ENCODE measurements around the gene MRPL49.

Gene MRPL49

DNA sequence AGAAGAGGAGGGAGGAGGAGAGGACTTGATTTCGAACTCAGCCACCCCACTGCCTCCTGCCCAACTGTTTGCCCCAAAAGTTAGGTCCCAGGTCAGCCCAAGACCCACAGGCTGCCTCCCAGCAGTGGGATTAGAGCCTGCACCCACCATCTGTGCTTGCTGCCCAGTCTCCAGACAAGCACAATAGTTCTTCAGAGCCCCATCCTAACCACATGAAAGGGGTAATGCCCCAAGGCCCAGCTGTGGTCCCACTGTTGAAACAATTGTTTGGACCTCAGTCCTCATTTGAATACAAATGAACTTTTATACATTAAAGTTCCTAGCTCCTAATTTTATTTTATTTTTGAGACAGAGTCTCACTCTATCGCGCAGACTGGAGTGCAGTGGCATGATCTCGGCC, 31.5 kb upstream of the MRPL49 start:
- DNase-seq (ENCODE audit: insufficient read length, low spot score) (no peak), FAIRE-seq (no peak)
- no peak for TF ChIP-seq POLR2A (IDR thresholded peaks at IDR 0.05; ENCODE audit: low read depth, low read length)

DNA sequence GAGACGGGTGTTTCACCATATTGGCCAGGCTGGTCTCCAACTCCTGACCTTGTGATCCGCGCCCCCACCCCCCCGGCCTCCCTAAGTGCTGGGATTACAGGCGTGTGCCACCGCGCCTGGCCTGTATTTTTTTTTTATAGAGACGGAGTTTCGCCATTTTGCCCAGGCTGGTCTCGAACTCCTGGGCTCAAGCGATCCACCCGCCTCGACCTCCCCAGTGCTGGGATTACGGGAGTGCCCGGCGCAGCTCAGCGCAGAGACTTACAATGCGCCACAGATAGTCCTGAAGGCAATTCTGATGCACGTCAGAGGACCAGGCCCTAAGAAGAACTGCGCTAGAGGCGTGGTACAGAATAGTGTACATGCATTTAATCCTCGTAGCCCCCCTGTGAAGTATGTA, 26.7 kb upstream of the MRPL49 start:
- TF ChIP-seq POLR2A (IDR thresholded peaks at IDR 0.05; ENCODE audit: low read depth, low read length) = no peak
- DNase-seq (ENCODE audit: insufficient read length, low spot score) (no peak), FAIRE-seq (no peak)

DNA sequence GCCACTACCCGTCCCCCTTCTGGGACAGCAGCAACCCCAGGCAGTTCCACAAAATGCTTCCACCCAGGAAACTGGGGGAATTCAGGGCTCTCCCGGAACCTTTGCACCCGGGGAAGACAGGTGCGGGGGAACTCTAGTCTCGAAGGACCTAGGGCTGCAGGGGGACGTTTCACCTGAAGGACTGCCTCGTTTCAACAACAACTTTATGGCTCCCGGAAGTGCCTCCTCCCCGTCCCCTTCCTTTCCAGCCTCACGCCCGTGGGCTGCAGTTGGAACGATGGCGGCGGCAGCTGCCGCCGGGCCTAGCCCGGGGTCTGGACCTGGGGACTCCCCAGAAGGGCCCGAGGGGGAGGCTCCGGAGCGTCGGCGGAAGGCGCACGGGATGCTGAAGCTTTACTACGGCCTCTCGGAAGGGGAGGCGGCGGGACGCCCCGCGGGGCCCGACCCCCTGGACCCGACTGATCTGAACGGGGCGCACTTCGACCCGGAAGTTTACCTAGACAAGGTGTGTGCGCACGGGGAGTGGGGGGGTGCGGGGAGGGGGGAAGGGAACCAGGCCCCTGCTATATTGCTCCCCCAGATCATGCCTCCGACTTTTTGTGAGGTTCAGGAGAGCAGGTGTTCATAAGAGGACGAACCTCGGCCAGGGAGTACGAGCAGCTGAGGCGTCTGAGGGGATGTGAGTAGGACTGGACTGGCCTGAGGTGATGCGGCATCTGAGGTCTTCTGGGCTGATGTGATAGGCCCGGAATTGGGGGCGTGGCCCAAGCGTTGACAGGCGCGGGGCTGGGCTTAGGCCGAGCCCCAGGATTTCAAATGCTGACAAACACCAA, 25.9 kb upstream of the MRPL49 start, which contains the start of gene VPS51:
TSS of gene VPS51 (plus strand) at position 241 of the 833 bp plus-strand sequence. CDS start at position 278, 37 bp downstream.
- peak; percentile 95 for TF ChIP-seq POLR2A (IDR thresholded peaks at IDR 0.05; ENCODE audit: low read depth, low read length)
- FAIRE-seq = no peak
- DNase-seq (ENCODE audit: insufficient read length, low spot score) = peak; percentile 97

DNA sequence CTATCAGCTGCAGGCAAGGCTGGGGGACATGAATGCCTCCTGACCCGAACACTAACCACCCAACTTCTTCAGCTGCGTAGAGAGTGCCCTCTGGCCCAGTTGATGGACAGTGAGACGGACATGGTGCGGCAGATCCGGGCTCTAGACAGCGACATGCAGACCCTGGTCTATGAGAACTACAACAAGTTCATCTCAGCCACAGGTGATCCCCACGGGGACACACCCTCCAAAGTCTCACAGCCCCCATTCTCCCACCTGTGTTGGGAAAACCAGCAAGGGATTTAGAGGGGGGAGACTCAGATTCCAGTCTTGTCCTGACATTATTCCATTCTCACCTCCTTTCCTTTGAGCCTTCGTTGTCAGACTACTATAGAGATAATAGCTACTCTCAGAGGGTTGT, 25.2 kb upstream of the MRPL49 start:
- FAIRE-seq (no peak), DNase-seq (ENCODE audit: insufficient read length, low spot score) (no peak)
- no peak for TF ChIP-seq POLR2A (IDR thresholded peaks at IDR 0.05; ENCODE audit: low read depth, low read length)

DNA sequence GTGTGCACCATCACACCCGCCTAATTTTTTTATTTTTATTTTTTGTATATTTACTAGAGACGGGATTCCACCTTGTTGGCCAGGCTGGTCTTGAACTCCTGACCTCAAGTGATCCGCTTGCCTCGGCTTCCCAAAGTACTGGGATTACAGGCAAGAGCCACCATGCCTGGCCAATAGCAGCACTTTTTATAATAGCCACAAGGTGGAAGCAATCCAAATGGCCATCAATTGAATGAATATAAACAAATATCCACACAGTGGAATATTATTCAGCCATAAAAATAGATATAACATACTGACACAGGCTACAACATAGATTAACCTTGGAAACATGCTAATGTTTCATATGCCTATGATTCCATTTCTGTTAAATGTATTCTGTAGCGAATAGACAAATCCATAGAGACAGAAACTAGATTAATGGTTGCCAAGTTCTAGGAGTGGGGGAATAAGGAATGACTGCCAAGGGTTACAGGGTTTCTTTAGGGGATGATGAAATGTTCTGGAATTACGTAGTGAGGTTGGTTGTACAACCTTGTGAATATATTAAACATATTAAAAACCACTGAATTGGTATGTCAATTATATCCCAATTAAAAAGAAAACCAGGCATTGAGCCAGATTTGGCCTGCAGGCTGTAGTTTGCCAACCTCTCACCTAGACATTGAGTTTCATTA, 21.3 kb upstream of the MRPL49 start:
- no peak for DNase-seq (ENCODE audit: insufficient read length, low spot score)
- FAIRE-seq = no peak
- no peak for TF ChIP-seq POLR2A (IDR thresholded peaks at IDR 0.05; ENCODE audit: low read depth, low read length)

DNA sequence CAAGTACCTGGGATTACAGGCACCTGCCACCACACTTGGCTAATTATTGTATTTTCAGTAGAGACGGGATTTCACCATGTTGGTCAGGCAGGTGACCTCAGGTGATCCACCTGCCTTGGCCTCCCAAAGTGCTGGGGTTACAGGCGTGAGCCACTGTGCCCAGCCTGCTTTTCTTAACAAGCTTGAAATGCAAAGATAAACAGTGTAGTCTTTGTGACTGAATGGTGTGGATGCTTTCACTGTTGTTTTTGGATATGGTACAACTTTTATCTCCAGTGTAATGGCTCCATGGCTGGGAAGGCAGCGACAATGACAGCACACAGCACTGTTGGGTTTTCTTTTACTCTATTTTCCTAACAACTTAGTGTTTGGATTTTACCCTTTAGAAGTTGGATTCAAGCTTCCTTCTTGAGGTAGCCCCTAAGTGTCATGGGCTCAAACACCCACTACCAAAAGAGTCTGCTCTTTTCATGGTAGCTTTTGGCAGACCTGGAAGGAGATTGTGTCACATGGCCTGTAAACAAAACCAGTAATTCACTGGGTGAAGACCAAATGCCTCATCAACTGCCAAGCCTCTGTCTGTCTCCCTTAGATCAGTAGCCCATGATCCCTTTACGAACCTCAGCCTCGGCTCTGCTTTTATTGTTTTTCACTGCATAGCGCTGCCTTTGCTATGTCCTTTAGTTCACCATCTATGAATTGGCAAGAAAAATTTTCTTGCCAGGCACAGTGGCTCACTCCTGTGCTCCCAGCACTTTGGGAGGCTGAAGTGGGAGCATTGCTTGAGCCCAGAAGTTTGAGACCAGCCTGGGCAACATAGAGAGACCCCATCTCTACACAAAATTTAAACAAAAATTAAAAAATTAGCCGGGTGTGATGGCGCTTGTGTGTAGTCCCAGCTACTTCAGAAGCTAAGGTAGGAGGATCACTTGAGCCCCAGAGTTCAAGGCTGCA, 19.7 kb upstream of the MRPL49 start:
- TF ChIP-seq POLR2A (IDR thresholded peaks at IDR 0.05; ENCODE audit: low read depth, low read length) = no peak
- DNase-seq (ENCODE audit: insufficient read length, low spot score) (no peak), FAIRE-seq (no peak)

DNA sequence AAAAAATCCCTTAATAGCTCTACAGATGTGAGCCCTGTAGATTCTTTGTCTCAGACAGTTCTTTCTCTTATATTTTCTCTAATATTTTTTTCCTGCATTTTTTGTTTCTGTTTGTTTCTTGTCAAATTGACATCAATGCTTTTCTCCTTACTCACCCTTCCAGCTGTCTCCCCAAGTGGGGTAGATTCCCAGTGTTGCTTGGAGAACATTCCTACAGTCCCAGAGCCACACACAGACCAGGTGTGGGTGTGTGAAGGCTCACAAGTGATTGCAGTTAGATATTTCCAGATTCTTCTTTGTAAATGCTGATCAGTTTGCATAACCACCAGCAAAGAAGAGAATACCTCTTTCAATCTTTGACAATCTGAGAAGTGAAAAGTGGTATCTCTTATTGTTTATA, 18.6 kb upstream of the MRPL49 start:
- DNase-seq (ENCODE audit: insufficient read length, low spot score) (no peak), FAIRE-seq (no peak)
- TF ChIP-seq POLR2A (IDR thresholded peaks at IDR 0.05; ENCODE audit: low read depth, low read length) = no peak

DNA sequence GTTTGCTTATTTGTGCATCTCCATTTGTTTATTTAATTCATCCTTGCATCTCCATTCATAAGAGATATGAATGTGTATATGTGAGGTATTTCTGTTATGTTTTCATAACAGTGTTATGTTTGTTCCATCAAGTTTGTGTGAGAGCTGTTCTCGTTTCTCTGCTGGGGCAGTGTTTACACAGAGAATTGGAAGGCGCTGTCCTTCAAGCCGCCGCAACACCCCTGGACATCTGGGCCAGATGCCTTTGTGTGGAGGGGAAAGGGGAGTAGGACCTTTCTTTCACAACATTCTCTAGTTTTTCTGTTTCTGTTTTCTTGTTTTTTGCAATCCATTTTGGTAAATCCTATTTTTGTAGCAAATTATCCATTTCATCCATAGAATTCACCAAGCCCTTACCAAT, 17.5 kb upstream of the MRPL49 start:
- TF ChIP-seq POLR2A (IDR thresholded peaks at IDR 0.05; ENCODE audit: low read depth, low read length) = no peak
- no peak for FAIRE-seq

DNA sequence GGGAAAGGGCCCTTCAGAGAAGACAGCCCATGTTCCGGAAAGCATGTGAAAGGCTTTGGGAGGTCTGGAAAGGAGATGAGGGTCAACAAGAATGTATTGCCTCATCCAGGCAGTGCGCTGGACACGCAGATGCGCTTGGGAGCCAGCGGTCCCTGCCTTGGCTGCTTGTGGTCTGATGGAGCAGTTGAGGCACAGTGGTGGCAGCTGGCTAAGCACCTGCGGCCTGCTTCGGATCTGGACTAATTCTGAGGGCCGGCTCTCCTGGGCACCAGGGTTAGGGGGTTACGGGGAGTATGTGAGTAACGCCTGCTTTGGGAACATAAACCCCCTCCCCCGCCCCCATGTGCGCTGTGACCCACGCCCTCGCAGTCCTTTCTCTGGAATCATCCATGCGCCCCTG, 15.0 kb upstream of the MRPL49 start:
- no peak for TF ChIP-seq POLR2A (IDR thresholded peaks at IDR 0.05; ENCODE audit: low read depth, low read length)
- FAIRE-seq = no peak
- DNase-seq (ENCODE audit: insufficient read length, low spot score) = no peak

More for the DNA sequence above, 17.5 kb upstream of the MRPL49 start:
- DNase-seq (ENCODE audit: insufficient read length, low spot score) = no peak

DNA sequence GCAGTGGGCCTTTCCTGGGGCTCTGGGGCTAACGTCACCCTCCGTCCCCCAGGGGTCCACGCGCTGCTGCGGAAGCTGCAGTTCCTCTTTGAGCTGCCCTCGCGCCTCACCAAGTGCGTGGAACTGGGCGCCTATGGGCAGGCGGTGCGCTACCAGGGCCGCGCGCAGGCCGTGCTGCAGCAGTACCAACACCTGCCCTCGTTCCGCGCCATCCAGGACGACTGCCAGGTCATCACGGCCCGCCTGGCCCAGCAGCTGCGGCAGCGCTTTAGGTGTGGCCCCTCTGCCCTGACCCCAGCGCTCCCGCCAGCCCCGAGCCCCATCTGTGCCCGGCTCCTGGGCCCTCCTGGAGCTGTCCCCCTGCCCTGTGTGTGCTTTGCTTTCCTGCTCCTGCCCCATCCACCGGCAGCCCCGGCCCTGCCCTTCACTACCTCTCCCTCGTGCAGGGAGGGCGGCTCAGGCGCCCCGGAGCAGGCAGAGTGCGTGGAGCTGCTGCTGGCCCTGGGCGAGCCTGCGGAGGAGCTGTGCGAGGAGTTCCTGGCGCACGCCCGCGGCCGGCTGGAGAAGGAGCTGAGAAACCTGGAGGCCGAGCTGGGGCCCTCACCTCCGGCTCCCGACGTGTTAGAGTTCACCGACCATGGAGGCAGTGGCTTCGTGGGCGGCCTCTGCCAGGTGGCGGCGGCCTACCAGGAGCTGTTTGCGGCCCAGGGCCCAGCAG, 14.2 kb upstream of the MRPL49 start:
- FAIRE-seq (no peak), DNase-seq (ENCODE audit: insufficient read length, low spot score) (no peak)
- no peak for TF ChIP-seq POLR2A (IDR thresholded peaks at IDR 0.05; ENCODE audit: low read depth, low read length)

DNA sequence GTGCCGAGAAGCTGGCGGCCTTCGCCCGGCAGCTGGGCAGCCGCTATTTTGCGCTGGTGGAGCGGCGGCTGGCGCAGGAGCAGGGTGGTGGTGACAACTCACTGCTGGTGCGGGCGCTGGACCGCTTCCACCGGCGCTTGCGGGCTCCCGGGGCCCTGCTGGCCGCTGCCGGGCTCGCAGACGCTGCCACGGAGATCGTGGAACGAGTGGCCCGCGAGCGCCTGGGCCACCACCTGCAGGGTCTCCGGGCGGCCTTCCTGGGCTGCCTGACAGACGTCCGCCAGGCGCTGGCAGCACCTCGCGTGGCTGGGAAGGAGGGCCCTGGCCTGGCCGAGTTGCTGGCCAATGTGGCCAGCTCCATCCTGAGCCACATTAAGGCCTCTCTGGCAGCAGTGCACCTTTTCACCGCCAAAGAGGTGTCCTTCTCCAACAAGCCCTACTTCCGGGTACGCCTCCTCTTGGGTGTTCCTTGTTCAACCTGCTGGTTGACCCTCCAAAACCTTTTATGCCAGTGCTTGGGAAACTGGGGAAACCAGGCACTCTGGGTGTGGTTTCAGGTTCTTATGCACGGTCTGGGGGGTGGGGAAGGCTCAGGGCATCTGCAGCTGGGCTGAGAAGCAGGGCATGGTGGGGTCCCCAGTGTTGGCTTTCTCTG, 13.5 kb upstream of the MRPL49 start:
- TF ChIP-seq POLR2A (IDR thresholded peaks at IDR 0.05; ENCODE audit: low read depth, low read length) = no peak
- DNase-seq (ENCODE audit: insufficient read length, low spot score) (no peak), FAIRE-seq (no peak)

DNA sequence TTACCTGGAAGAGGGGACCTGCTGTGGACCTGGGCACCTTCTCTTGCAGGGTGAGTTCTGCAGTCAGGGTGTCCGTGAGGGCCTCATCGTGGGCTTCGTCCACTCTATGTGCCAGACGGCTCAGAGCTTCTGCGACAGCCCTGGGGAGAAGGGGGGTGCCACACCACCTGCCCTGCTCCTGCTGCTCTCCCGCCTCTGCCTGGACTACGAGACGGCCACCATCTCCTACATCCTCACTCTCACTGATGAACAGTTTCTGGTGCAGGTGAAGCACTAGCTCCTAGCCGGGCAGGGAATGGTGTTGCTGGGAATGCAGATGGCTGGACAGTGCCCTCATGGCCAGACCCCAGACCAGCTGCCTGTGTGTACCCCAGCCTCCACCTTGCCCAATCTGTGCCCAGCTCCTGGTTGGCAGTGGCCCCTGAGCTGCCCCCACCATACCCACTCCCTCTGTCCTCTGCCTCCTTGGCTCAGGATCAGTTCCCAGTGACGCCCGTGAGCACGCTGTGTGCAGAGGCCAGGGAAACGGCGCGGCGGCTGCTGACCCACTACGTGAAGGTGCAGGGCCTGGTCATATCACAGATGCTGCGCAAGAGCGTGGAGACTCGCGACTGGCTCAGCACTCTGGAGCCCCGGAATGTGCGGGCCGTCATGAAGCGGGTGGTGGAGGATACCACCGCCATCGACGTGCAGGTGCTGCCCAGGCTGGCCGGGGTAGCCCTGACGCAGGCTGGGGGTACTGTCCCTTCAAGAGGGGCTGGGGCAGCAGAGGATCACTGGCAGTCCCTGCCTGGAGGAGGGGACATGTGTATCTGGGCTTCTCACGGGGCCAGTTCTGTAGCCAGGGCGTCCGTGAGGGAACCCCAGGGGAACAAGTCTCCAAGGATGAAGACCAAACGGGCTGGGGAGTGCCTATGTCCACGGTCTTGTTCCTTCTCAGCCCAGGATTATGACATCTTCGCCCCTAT, 12.6 kb upstream of the MRPL49 start:
- FAIRE-seq (no peak), DNase-seq (ENCODE audit: insufficient read length, low spot score) (no peak)
- TF ChIP-seq POLR2A (IDR thresholded peaks at IDR 0.05; ENCODE audit: low read depth, low read length) = no peak
